GM18868 (cell line): ENCODE data around the gene RERE.
"Not testable (repeated sequence)": the region's sequence is repeated elsewhere in the genome, so short reads cannot be mapped to it uniquely, and the experiment has no call there.

Experiments
- ATAC-seq: cut with Tn5 transposase; IDR thresholded peaks from one replicate; pipeline ENCODE4 v1.9.1; 2021; ENCODE audit warnings: mild to moderate bottlenecking, moderate library complexity; ENCODE audit not compliant: unreplicated experiment

Gene RERE

GRCh38 chr1:8844501-8845006 is 27.1 kb upstream of the RERE start:
- ATAC-seq = no peak

GRCh38 chr1:8841395-8841794 is 24.0 kb upstream of the RERE start:
- no peak for ATAC-seq

GRCh38 chr1:8839990-8840389 is 22.6 kb upstream of the RERE start:
- ATAC-seq = no peak

GRCh38 chr1:8835941-8836643 is 18.7 kb upstream of the RERE start:
- ATAC-seq = no peak

GRCh38 chr1:8831340-8831739 is 13.9 kb upstream of the RERE start:
- ATAC-seq = no peak

GRCh38 chr1:8830732-8831131 is 13.3 kb upstream of the RERE start:
- not testable (repeated sequence) for ATAC-seq

- ATAC-seq = no peak
These were observed 8.6 kb upstream of the RERE start for GRCh38 chr1:8825985-8826481.

- ATAC-seq = no peak
These were observed 5.8 kb upstream of the RERE start for GRCh38 chr1:8823295-8823664.

GRCh38 chr1:8822373-8823294 is 5.2 kb upstream of the RERE start:
- no peak for ATAC-seq

GRCh38 chr1:8821084-8821483 is 3.6 kb upstream of the RERE start:
- ATAC-seq = no peak

GRCh38 chr1:8818789-8819188 is 1.3 kb upstream of the RERE start:
- not testable (repeated sequence) for ATAC-seq

- no peak for ATAC-seq
These were observed 910 bp upstream of the RERE start for GRCh38 chr1:8818325-8818775.

- ATAC-seq = no peak
These were observed 519 bp downstream of the RERE start for GRCh38 chr1:8816831-8817411.

- ATAC-seq = no peak
These were observed 1.2 kb downstream of the RERE start for GRCh38 chr1:8816264-8816663.

- no peak for ATAC-seq
These were observed 1.8 kb downstream of the RERE start for GRCh38 chr1:8815582-8816151.

- no peak for ATAC-seq
These were observed 2.6 kb downstream of the RERE start for GRCh38 chr1:8814865-8815264.

GRCh38 chr1:8813991-8814390 is 3.4 kb downstream of the RERE start:
- ATAC-seq = no peak

- ATAC-seq = no peak
These were observed 4.2 kb downstream of the RERE start for GRCh38 chr1:8813016-8813763.

GRCh38 chr1:8812081-8812480 is 5.4 kb downstream of the RERE start:
- no peak for ATAC-seq

- no peak for ATAC-seq
These were observed 6.5 kb downstream of the RERE start for GRCh38 chr1:8810987-8811386.
